HG02973 (cell line): ENCODE results near the gene BIRC6.
"Not testable (repeated sequence)": the region's sequence is repeated elsewhere in the genome, so short reads cannot be mapped to it uniquely, and the experiment has no call there.

ENCODE experiments used
- ATAC-seq: cut with Tn5 transposase; IDR thresholded peaks from one replicate; pipeline ENCODE4 v1.9.1; 2021; ENCODE audit warnings: moderate library complexity; ENCODE audit not compliant: unreplicated experiment

BIRC6 gene

GRCh38 chr2:32356681-32357317 lies at the start of gene BIRC6:
Gene BIRC6 (plus strand): TSS chr2:32357023. CDS start chr2:32357162, 139 bp downstream.
- ATAC-seq = peak; percentile 81

- ATAC-seq = no peak
These were observed 46.2 kb upstream of the BIRC6 start for GRCh38 chr2:32310577-32310976.

GRCh38 chr2:32314886-32315285 lies 41.9 kb upstream of the BIRC6 start:
- ATAC-seq = no peak

- ATAC-seq = not testable (repeated sequence)
These were observed 28.1 kb upstream of the BIRC6 start for GRCh38 chr2:32328679-32329078.

GRCh38 chr2:32329180-32329980 lies 27.4 kb upstream of the BIRC6 start:
- ATAC-seq = not testable (repeated sequence)

GRCh38 chr2:32330136-32330535 lies 26.7 kb upstream of the BIRC6 start:
- ATAC-seq = no peak

GRCh38 chr2:32342801-32343200 lies 14.0 kb upstream of the BIRC6 start:
- no peak for ATAC-seq

GRCh38 chr2:32350797-32351196 lies 6.0 kb upstream of the BIRC6 start:
- not testable (repeated sequence) for ATAC-seq

GRCh38 chr2:32355976-32356680 lies 695 bp upstream of the BIRC6 start:
- ATAC-seq = no peak

- ATAC-seq = peak; percentile 12
These were observed 691 bp downstream of the BIRC6 start for GRCh38 chr2:32357318-32358110.

- ATAC-seq = no peak
These were observed 1.3 kb downstream of the BIRC6 start for GRCh38 chr2:32358111-32358482.

GRCh38 chr2:32360416-32360815 lies 3.6 kb downstream of the BIRC6 start:
- ATAC-seq = no peak

GRCh38 chr2:32362997-32363396 lies 6.2 kb downstream of the BIRC6 start:
- ATAC-seq = not testable (repeated sequence)

- ATAC-seq = no peak
These were observed 6.8 kb downstream of the BIRC6 start for GRCh38 chr2:32363597-32363996.

GRCh38 chr2:32364290-32364689 lies 7.5 kb downstream of the BIRC6 start:
- not testable (repeated sequence) for ATAC-seq

GRCh38 chr2:32365679-32366078 lies 8.9 kb downstream of the BIRC6 start:
- not testable (repeated sequence) for ATAC-seq

GRCh38 chr2:32366595-32366994 lies 9.8 kb downstream of the BIRC6 start:
- no peak for ATAC-seq

- no peak for ATAC-seq
These were observed 12.4 kb downstream of the BIRC6 start for GRCh38 chr2:32369222-32369621.

GRCh38 chr2:32370942-32371341 lies 14.1 kb downstream of the BIRC6 start:
- ATAC-seq = not testable (repeated sequence)

- no peak for ATAC-seq
These were observed 15.8 kb downstream of the BIRC6 start for GRCh38 chr2:32372519-32373182.
